Mesothelial cell of epicardium (in vitro differentiated cells): ENCODE data around the gene COX6B1. TPM values are rescaled to one million over a fixed set of nuclear protein-coding genes. Genes with fewer than 3 reads are reported as not detected.

ENCODE experiments used
- DNase-seq, 2 experiments: peaks; one replicate each; pipeline ENCODE4 v3.0.0; 2021; ENCODE audit warnings: low spot score in 2 of 2; ENCODE audit not compliant: unreplicated experiment in 2 of 2
- H3K27ac Mint-ChIP-seq: 2 replicates; pipeline ENCODE4 v1.8.0; 2021; ENCODE audit warnings: mixed read lengths
- H3K27me3 Mint-ChIP-seq: 2 replicates; pipeline ENCODE4 v1.8.0; 2021; ENCODE audit warnings: low read depth, mixed read lengths
- H3K36me3 Mint-ChIP-seq: 2 replicates; pipeline ENCODE4 v1.8.0; 2021; ENCODE audit warnings: mixed read lengths
- H3K4me1 Mint-ChIP-seq: 2 replicates; pipeline ENCODE4 v1.8.0; 2021; ENCODE audit warnings: mixed read lengths
- H3K4me3 Mint-ChIP-seq: 2 replicates; pipeline ENCODE4 v1.8.0; 2021; ENCODE audit warnings: mild to moderate bottlenecking, moderate library complexity, mixed read lengths
- H3K9me3 Mint-ChIP-seq: 2 replicates; pipeline ENCODE4 v1.8.0; 2021; ENCODE audit warnings: mixed read lengths
- CTCF ChIP-seq: fragments of 200-600 bp; sonication (generic); IDR thresholded peaks from one replicate; pipeline ENCODE4 v1.5.0; 2021; ENCODE audit warnings: antibody characterized with exemption; ENCODE audit not compliant: unreplicated experiment
- total RNA-seq: library from RNA; stranded (reverse); gene quantifications from 3 replicates; pipeline ENCODE4 v1.2.1, GENCODE V29; 2021

Gene COX6B1
- total RNA-seq, 1 donor from 2014 or later = 284 TPM

DNA sequence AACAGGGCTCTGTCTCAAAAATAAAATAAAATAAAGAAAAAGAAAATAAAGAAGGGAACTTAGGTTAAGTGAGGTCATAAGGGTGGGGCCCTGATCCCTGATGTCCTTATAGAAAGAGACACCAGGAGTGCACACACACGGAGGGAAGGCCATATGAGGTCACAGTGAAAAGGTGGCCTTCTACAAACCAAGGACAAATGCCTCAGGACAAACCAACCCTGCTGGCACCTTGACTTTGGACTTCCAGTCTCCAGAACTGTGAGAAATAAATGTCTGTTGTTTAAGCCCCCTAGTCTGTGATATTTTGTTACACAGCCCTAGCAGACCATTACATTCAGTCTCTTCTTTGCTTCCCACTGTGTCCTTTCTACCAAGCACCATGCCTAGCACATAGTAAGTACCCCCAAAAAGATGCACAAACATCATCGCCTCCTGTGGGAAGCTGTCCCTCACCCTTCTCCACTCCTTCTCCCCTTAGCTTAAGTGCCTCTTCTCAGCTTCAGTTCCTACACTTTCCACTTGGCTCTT lies 47.8 kb downstream of the COX6B1 start:
- H3K27ac Mint-ChIP-seq = no peak overlapping the region
- H3K27me3 Mint-ChIP-seq = no peaks in the 10 kb centered on the region
- no peak for TF ChIP-seq CTCF
- DNase-seq = no peak
- H3K4me3 Mint-ChIP-seq = no peak overlapping the region
- no peaks in the 10 kb centered on the region for H3K36me3 Mint-ChIP-seq
- H3K9me3 Mint-ChIP-seq = no peaks in the 10 kb centered on the region
- H3K4me1 Mint-ChIP-seq = peaks cover 5% of the 10 kb centered on the region

DNA sequence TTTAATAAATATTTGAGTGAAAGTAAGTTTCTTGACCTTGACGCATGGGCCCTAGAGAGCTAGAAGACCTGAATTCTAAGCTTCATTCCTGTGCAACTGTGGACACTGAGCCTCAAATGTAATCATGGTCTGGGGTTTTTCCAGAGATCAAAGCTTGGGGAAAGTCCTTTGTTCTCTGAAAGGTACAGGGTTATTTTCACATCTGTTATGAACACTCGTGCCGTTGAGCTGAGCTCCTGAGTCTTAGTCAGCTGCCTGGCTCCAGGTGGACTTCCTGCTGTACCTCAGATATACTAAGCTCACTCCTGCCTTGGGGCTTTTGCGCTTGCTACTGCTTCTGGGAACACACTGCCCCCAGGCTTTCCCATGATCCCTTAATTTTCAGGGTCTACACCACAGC lies 48.7 kb downstream of the COX6B1 start:
- DNase-seq = no peak
- H3K4me3 Mint-ChIP-seq = no peak overlapping the region
- H3K36me3 Mint-ChIP-seq = no peaks in the 10 kb centered on the region
- H3K27me3 Mint-ChIP-seq = no peaks in the 10 kb centered on the region
- H3K9me3 Mint-ChIP-seq = no peaks in the 10 kb centered on the region
- peaks cover 5% of the 10 kb centered on the region for H3K4me1 Mint-ChIP-seq
- no peak overlapping the region for H3K27ac Mint-ChIP-seq
- no peak for TF ChIP-seq CTCF

- H3K27me3 Mint-ChIP-seq = peaks cover 13% of the 10 kb centered on the region
- no peak for TF ChIP-seq CTCF
- DNase-seq = peak; percentile 88 to 89
- peak overlapping the region; percentile 89 for H3K27ac Mint-ChIP-seq
- peaks cover 5% of the 10 kb centered on the region for H3K4me1 Mint-ChIP-seq
- no peaks in the 10 kb centered on the region for H3K9me3 Mint-ChIP-seq
- H3K36me3 Mint-ChIP-seq = no peaks in the 10 kb centered on the region
- peak overlapping the region; percentile 91 for H3K4me3 Mint-ChIP-seq
Measured at GRCh38 chr19:35702223-35703012, 54.3 kb downstream of the COX6B1 start.

DNA sequence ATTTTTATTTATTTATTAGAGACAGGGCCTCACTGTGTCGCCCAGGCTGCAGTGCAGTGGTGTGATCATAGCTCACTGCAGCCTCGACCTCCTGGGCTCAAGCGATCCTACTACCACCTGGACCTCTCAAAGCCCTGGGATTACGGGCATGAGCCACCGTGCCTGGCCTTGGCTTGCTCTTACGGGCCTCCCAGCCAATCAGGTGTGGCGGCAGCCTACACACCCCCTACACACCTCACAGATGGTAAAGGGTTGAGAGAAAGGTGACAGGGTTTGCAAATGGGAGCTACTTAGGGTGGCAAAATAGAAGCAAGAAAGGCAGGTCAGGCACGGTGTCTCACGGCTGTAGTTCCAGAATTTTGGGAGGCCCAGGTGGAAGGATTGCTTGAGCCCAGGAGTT lies 55.2 kb downstream of the COX6B1 start:
- Mint-ChIP-seq H3K4me1 (peaks cover 5% of the 10 kb centered on the region), H3K27me3 (peaks cover 13% of the 10 kb centered on the region), H3K27ac (no peak overlapping the region)

DNA sequence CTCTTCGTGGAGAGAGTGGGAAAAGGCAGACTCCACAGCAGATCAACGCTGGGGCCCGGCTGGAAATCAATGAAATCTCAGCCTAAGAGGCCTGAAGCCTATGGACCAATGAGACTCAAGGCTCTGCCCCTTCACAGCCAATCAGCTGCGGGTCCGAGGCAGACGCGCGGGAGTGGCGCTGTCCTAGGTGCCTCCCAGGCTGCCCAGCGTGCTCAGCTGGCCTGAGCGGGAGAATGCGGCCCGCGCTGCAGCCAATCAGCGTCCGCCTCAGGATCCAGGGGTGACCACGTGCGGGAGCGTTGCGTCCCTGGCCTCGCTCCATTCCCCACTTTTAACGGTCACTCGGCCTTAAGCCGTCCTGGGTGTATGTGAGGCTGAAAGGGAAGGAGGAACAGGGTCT lies 56.1 kb downstream of the COX6B1 start, which contains the start of gene ZBTB32:
TSS of gene ZBTB32 (plus strand) at position 341 of the 400 bp plus-strand sequence. CDS start 10,069 bp downstream, outside the sequence.
- Mint-ChIP-seq H3K4me3 (no peak within 1 kb of the TSS), H3K4me1 (peaks cover 5% of the 10 kb centered on the region), H3K27ac (no peak within 1 kb of the TSS), H3K27me3 (peaks cover 13% of the 10 kb centered on the region), H3K9me3 (no peaks in the 10 kb centered on the region), H3K36me3 (no peaks in the 10 kb centered on the region)
- TF ChIP-seq CTCF = no peak
- peak in 1 of 2 experiments; percentile 56 for DNase-seq

More for the DNA sequence above, 55.2 kb downstream of the COX6B1 start:
- DNase-seq = no peak
- Mint-ChIP-seq H3K9me3 (no peaks in the 10 kb centered on the region), H3K36me3 (no peaks in the 10 kb centered on the region), H3K4me3 (no peak overlapping the region)
- no peak for TF ChIP-seq CTCF

Other genes starting within 250 kb of the COX6B1 start
- gene FFAR2, start 200.1 kb upstream of the COX6B1 start, total RNA-seq = not detected in 3 replicates
- 1.9 to 3.3 TPM (median 2.5 TPM) in 3 replicates for gene KRTDAP, start 157.9 kb upstream of the COX6B1 start, total RNA-seq
- gene DMKN, start 134.7 kb upstream of the COX6B1 start, total RNA-seq = 161 to 172 TPM (median 171 TPM) in 3 replicates
- gene SBSN, start 120.0 kb upstream of the COX6B1 start, total RNA-seq = 0.32 to 0.49 TPM (median 0.47 TPM) in 3 replicates
- not detected in 3 replicates for gene GAPDHS, start 114.9 kb upstream of the COX6B1 start, total RNA-seq
- gene TMEM147, start 102.7 kb upstream of the COX6B1 start, total RNA-seq = 82.2 to 82.7 TPM (median 82.3 TPM) in 3 replicates
- gene ATP4A, start 84.7 kb upstream of the COX6B1 start, total RNA-seq = 0.11 to 0.22 TPM (median 0.16 TPM) in 3 replicates
- not detected in 3 replicates for gene PMIS2, start 62.1 kb upstream of the COX6B1 start, total RNA-seq
- 28.7 to 33.8 TPM (median 29.0 TPM) in 3 replicates for gene HAUS5, start 35.6 kb upstream of the COX6B1 start, total RNA-seq
- 63.7 to 70.6 TPM (median 66.4 TPM) in 3 replicates for gene RBM42, start 19.3 kb upstream of the COX6B1 start, total RNA-seq
- gene ETV2, start 6.6 kb upstream of the COX6B1 start, total RNA-seq = 1.4 to 2.1 TPM (median 1.5 TPM) in 3 replicates
- 1.8 to 2.3 TPM (median 2.0 TPM) in 3 replicates for gene UPK1A, start 18.2 kb downstream of the COX6B1 start, total RNA-seq
- not detected in 3 replicates for gene ZBTB32, start 56.2 kb downstream of the COX6B1 start, total RNA-seq
- 60.6 to 62.7 TPM (median 61.8 TPM) in 3 replicates for gene KMT2B, start 69.7 kb downstream of the COX6B1 start, total RNA-seq
- gene IGFLR1, start 94.1 kb downstream of the COX6B1 start, total RNA-seq = 2.7 to 3.2 TPM (median 2.8 TPM) in 3 replicates
- 39.4 to 42.5 TPM (median 42.4 TPM) in 3 replicates for gene U2AF1L4, start 97.1 kb downstream of the COX6B1 start, total RNA-seq
- 45.2 to 54.9 TPM (median 45.7 TPM) in 3 replicates for gene PSENEN, start 97.3 kb downstream of the COX6B1 start, total RNA-seq
- gene LIN37, start 100.3 kb downstream of the COX6B1 start, total RNA-seq = 11.8 to 12.9 TPM (median 12.0 TPM) in 3 replicates
- gene HSPB6, start 108.7 kb downstream of the COX6B1 start, total RNA-seq = 18.8 to 21.7 TPM (median 20.3 TPM) in 3 replicates
- gene PROSER3, start 109.9 kb downstream of the COX6B1 start, total RNA-seq = 45.1 to 50.5 TPM (median 46.6 TPM) in 3 replicates
- 74.0 to 79.9 TPM (median 75.4 TPM) in 3 replicates for gene ARHGAP33, start 127.2 kb downstream of the COX6B1 start, total RNA-seq
- gene PRODH2, start 164.5 kb downstream of the COX6B1 start, total RNA-seq = not detected in 3 replicates
- gene NPHS1, start 204.2 kb downstream of the COX6B1 start, total RNA-seq = 0.23 to 0.72 TPM (median 0.51 TPM) in 3 replicates
- 1.4 TPM in 3 replicates for gene KIRREL2, start 208.6 kb downstream of the COX6B1 start, total RNA-seq
- 137 to 151 TPM (median 146 TPM) in 3 replicates for gene APLP1, start 220.3 kb downstream of the COX6B1 start, total RNA-seq